Endothelial cell of umbilical vein (primary cell): ENCODE data around the gene PARS2. TPM values are rescaled to one million over a fixed set of nuclear protein-coding genes. Genes with fewer than 3 reads are reported as not detected.

Experiments used
- BruUV-seq: library from RNA; stranded (reverse); fragments of 400-500 nt; replicated peaks from 2 replicates; lab custom pipeline; 2021; lab: Mats Ljungman, UMichigan
- CTCF ChIA-PET: fragments of 300-600, 350-600 bp; sonication (Branson Sonifier 250); formaldehyde crosslinking; loops from one replicate; lab custom pipeline; 2021; ENCODE audit warnings: antibody characterized with exemption, inconsistent platforms; lab: Charles Lee
- POLR2A ChIA-PET: fragments of 300-600, 350-600 bp; sonication (Branson Sonifier 250); formaldehyde crosslinking; loops from one replicate; lab custom pipeline; 2021; ENCODE audit warnings: antibody characterized with exemption, inconsistent platforms; lab: Charles Lee
- DNase-seq: peaks from one replicate; pipeline ENCODE4 v3.0.0-alpha.2; 2011; ENCODE audit warnings: low read depth, low spot score
- FAIRE-seq: peaks from 2 replicates; lab custom pipeline; 2011; peaks lifted over from hg19 to GRCh38; lab: Jason Lieb, UNC
- H2AFZ ChIP-seq: 2 replicates; pipeline ENCODE4 v1.6.0; 2012; ENCODE audit warnings: low read depth, low read length, control low read depth, inconsistent platforms
- H3K27ac ChIP-seq: 2 replicates; pipeline ENCODE4 v1.5.1; 2011; ENCODE audit warnings: low read depth, mild to moderate bottlenecking, control low read depth, low read length, moderate library complexity; ENCODE audit not compliant: insufficient read depth
- H3K27me3 ChIP-seq, 2 experiments: 2 replicates each; pipeline versions ENCODE4 v1.6.0 to v1.6.1; 2011; ENCODE audit warnings: low read length in 2 of 2, mixed read lengths in 1 of 2; ENCODE audit not compliant: control insufficient read depth in 2 of 2, insufficient read depth in 2 of 2
- H3K36me3 ChIP-seq, 2 experiments: 2 replicates in 1 of 2; 3 replicates in 1 of 2; pipeline ENCODE4 v1.5.1; 2011; ENCODE audit warnings: low read length in 2 of 2, mild to moderate bottlenecking in 1 of 2, moderate library complexity in 1 of 2; ENCODE audit not compliant: control insufficient read depth in 2 of 2, insufficient read depth in 2 of 2; ENCODE audit errors: extremely low read depth in 1 of 2
- H3K4me1 ChIP-seq: 3 replicates; pipeline ENCODE4 v1.5.1; 2011; ENCODE audit warnings: mild to moderate bottlenecking, low read length; ENCODE audit not compliant: control insufficient read depth, insufficient read depth; ENCODE audit errors: extremely low read depth
- H3K4me2 ChIP-seq: 2 replicates; pipeline ENCODE4 v1.6.1; 2011; ENCODE audit warnings: low read length, control low read depth, mixed read lengths; ENCODE audit not compliant: insufficient read depth
- H3K4me3 ChIP-seq, 3 experiments: fragments of 200-600 bp in 1 of 3; sonication (generic), shearing (Covaris generic) in 1 of 3; replicated peaks in 1 of 3; 2 replicates each; pipeline ENCODE4 v1.5.1; 2011 to 2016; ENCODE audit warnings: control low read depth in 3 of 3, low read length in 3 of 3, mild to moderate bottlenecking in 2 of 3, inconsistent platforms in 1 of 3, low read depth in 1 of 3, moderate library complexity in 1 of 3; ENCODE audit not compliant: insufficient read depth in 1 of 3
- H3K79me2 ChIP-seq: 2 replicates; pipeline ENCODE4 v1.6.0; 2012; ENCODE audit warnings: low read length, inconsistent platforms; ENCODE audit not compliant: control insufficient read depth, insufficient read depth
- H3K9ac ChIP-seq: replicated peaks from 2 replicates; pipeline ENCODE3; 2011; ENCODE audit warnings: low read length, control low read depth; ENCODE audit not compliant: insufficient read depth; ENCODE audit errors: extremely low read depth
- H3K9me1 ChIP-seq: replicated peaks from 3 replicates; pipeline ENCODE4 v1.6.0; 2011; ENCODE audit warnings: mild to moderate bottlenecking, low read length; ENCODE audit not compliant: control insufficient read depth, insufficient read depth; ENCODE audit errors: extremely low read depth
- H3K9me3 ChIP-seq: replicated peaks from 2 replicates; pipeline ENCODE4 v1.5.1; 2012; ENCODE audit warnings: low read length, inconsistent platforms; ENCODE audit not compliant: control insufficient read depth, insufficient read depth
- H4K20me1 ChIP-seq: replicated peaks from 2 replicates; pipeline ENCODE3; 2011; ENCODE audit warnings: mild to moderate bottlenecking, low read length; ENCODE audit not compliant: control insufficient read depth, insufficient read depth; ENCODE audit errors: extremely low read depth
- CTCF ChIP-seq, 2 donors: IDR thresholded peaks; 1 replicate in 1 of 2; 2 replicates in 1 of 2; pipeline ENCODE4 v1.5.1; 2011; ENCODE audit warnings: low read length in 2 of 2, mild to moderate bottlenecking in 2 of 2, moderate library complexity in 2 of 2, control low read depth in 1 of 2, inconsistent platforms in 1 of 2, low read depth in 1 of 2; ENCODE audit not compliant: insufficient read depth in 1 of 2; ENCODE audit errors: extremely low read depth in 1 of 2
- GATA2 ChIP-seq: IDR thresholded peaks from 2 replicates; pipeline ENCODE4 v1.7.0; 2011; ENCODE audit warnings: low read depth, mild to moderate bottlenecking, moderate library complexity, mixed read lengths, low read length; ENCODE audit not compliant: insufficient read length, insufficient read depth
- MAX ChIP-seq: IDR thresholded peaks from 2 replicates; pipeline ENCODE4 v1.6.1; 2011; ENCODE audit not compliant: insufficient read depth, insufficient read length
- MYC ChIP-seq: IDR thresholded peaks from one replicate; pipeline ENCODE4 v1.6.1; 2011; ENCODE audit warnings: mild to moderate bottlenecking, low read depth, low read length
- POLR2A ChIP-seq: IDR thresholded peaks from 2 replicates; pipeline ENCODE4 v1.6.1; 2012; ENCODE audit warnings: low read depth, mild to moderate bottlenecking, control low read depth, low read length
- POLR2AphosphoS5 ChIP-seq: IDR thresholded peaks from 2 replicates; pipeline ENCODE4 v1.6.1; 2012; ENCODE audit warnings: low read depth, mild to moderate bottlenecking, control low read depth, low read length, moderate library complexity; ENCODE audit not compliant: insufficient read depth
- dilution Hi-C: fragments of 300-500 bp; cut with MboI; formaldehyde crosslinking; loops from one replicate; pipeline ENCODE4 v1.15.0; 2019; ENCODE audit warnings: low sequenced_read_pairs; ENCODE audit not compliant: extremely low pct_ligation_motif_present
- intact Hi-C: fragments of 100-400 bp; cut with micrococcal nuclease; formaldehyde crosslinking; loops from one replicate; pipeline ENCODE4 v1.10.0; 2022
- polyA plus RNA-seq, 4 experiments: library from polyadenylated mRNA; depleted of rRNA in 3 of 4; stranded (reverse) in 3 of 4; unstranded in 1 of 4; fragments of >200 nt; gene quantifications; 2 replicates each; pipeline versions ENCODE4 v1.2.1 to v1.2.3, GENCODE V29; 2011 to 2012; ENCODE audit warnings: missing spikeins in 1 of 4
- total RNA-seq: library from RNA; stranded (reverse); gene quantifications from 2 replicates; pipeline ENCODE4 v1.2.3, GENCODE V29; 2021

PARS2 gene
- total and polyA plus RNA-seq, 2 donors (not counting 3 experiments of a cell fraction or from before 2014, with no cell fraction given), result 2.0 to 3.8 TPM

- dilution Hi-C loops, result no loop called here
- no TSS peak for BruUV-seq
Observed at GRCh38 chr1:54754045-54754444, 10.3 kb downstream of the PARS2 start.

More at GRCh38 chr1:54754045-54754444, 10.3 kb downstream of the PARS2 start:
- Histone ChIP-seq H2AFZ (no peak overlapping the region), H3K4me2 (no peak overlapping the region), H3K27ac (no peak overlapping the region), H3K9me3 (no peaks in the 10 kb centered on the region), H3K36me3 (peaks cover 0 to 11% of the 10 kb centered on the region in 2 experiments), H4K20me1 (no peaks in the 10 kb centered on the region), H3K4me1 (no peaks in the 10 kb centered on the region), H3K9me1 (no peaks in the 10 kb centered on the region), H3K79me2 (no peaks in the 10 kb centered on the region), H3K27me3 (no peaks in the 10 kb centered on the region), H3K4me3 (no peak overlapping the region), H3K9ac (no peak overlapping the region)
- intact Hi-C loops, result no loop called here
- FAIRE-seq, result no peak
- DNase-seq, result no peak
- ChIA-PET POLR2A (no interaction called here), CTCF (no interaction called here)
- TF ChIP-seq CTCF (IDR thresholded peaks at IDR 0.05; ENCODE audit: extremely low read depth in 1 of 2, insufficient read depth in 1 of 2, low read depth in 1 of 2, low read length in 2 of 2), result no peak
- no peak for TF ChIP-seq MYC
- no peak for TF ChIP-seq POLR2AphosphoS5
- TF ChIP-seq MAX, result no peak
- TF ChIP-seq POLR2A, result no peak
- no peak for TF ChIP-seq GATA2
